H1 (cell line): Measurements from ENCODE around the gene ASPHD2. TPM values are rescaled to one million over a fixed set of nuclear protein-coding genes. Genes with fewer than 3 reads are reported as not detected.

Experiments used
- CREB1 ChIP-seq: IDR thresholded peaks from 2 replicates; pipeline ENCODE4 v1.6.1; 2012; ENCODE audit warnings: inconsistent platforms
- E2F6 ChIP-seq: IDR thresholded peaks from 2 replicates; pipeline ENCODE4 v1.6.1; 2012; ENCODE audit warnings: inconsistent platforms
- EP300 ChIP-seq, 2 experiments: IDR thresholded peaks; 1 replicate in 1 of 2; 2 replicates in 1 of 2; pipeline ENCODE4 v1.6.1; 2011 to 2012; ENCODE audit warnings: low read depth in 2 of 2, low read length in 2 of 2, mild to moderate bottlenecking in 2 of 2, borderline replicate concordance in 1 of 2, inconsistent platforms in 1 of 2, moderate library complexity in 1 of 2
- RBBP5 ChIP-seq: IDR thresholded peaks from 2 replicates; pipeline ENCODE4 v1.7.1; 2012; ENCODE audit warnings: low read depth, mild to moderate bottlenecking, inconsistent platforms, low read length, moderate library complexity, borderline replicate concordance
- TAF7 ChIP-seq: optimal IDR thresholded peaks from 2 replicates; pipeline ENCODE3; 2011; ENCODE audit warnings: low read depth, mild to moderate bottlenecking, inconsistent platforms, low read length, moderate library complexity, borderline replicate concordance
- polyA plus RNA-seq, 7 experiments: library from polyadenylated mRNA; depleted of rRNA in 3 of 7; stranded (reverse) in 5 of 7; unstranded in 2 of 7; fragments of >200 nt in 5 of 7; fragments of 200-250 nt in 2 of 7; gene quantifications; 1 replicate in 5 of 7; 2 replicates in 1 of 7; 4 replicates in 1 of 7; pipeline versions ENCODE4 v1.2.1 to v1.2.3, GENCODE V29; 2011 to 2013; ENCODE audit warnings: missing spikeins in 2 of 7, mixed read lengths in 2 of 7
- total RNA-seq: library from RNA; stranded (reverse); fragmentation: NEBNext Ultra II Directional; extraction: Animal tissue kit (Norgen Biotek cat#: 25700); gene quantifications from 2 replicates; pipeline ENCODE4 v1.2.1, GENCODE V29; 2021

ASPHD2 gene
- total and polyA plus RNA-seq, 2 of the 8 experiments (the other 6 are each of a cell fraction or from before 2014, with no cell fraction given) = 7.2 to 11.0 TPM

- TF ChIP-seq EP300 (IDR thresholded peaks at IDR 0.05; ENCODE audit: borderline replicate concordance in 1 of 2, low read depth in 2 of 2, low read length in 2 of 2) (no peak), RBBP5 (no peak), CREB1 (no peak), E2F6 (no peak), TAF7 (no peak)
These were observed 34.6 kb downstream of the ASPHD2 start (continued) for GRCh38 chr22:26463688-26464087.
